A673 (cell line): ENCODE measurements around the gene GALNT6. TPM values are rescaled to one million over a fixed set of nuclear protein-coding genes. Genes with fewer than 3 reads are reported as not detected.

Experiments used
- BruUV-seq: library from RNA; stranded (reverse); fragments of 400-500 nt; replicated peaks from 2 replicates; lab custom pipeline; 2021; lab: Mats Ljungman, UMichigan
- CTCF ChIA-PET: fragments of 300-600 bp; sonication (Branson Sonifier 250); formaldehyde crosslinking; loops from one replicate; lab custom pipeline; 2022; ENCODE audit warnings: antibody characterized with exemption; lab: Charles Lee
- POLR2A ChIA-PET: fragments of 300-600 bp; sonication (Branson Sonifier 250); formaldehyde crosslinking; loops from one replicate; lab custom pipeline; 2022; ENCODE audit warnings: antibody characterized with exemption; ENCODE audit not compliant: low non-redundant PET; lab: Charles Lee
- DNase-seq: peaks from one replicate; pipeline ENCODE4 v3.0.0-alpha.2; 2015; ENCODE audit warnings: low spot score
- H3K27ac ChIP-seq: fragments of 200-600 bp; sonication (generic); 2 replicates; pipeline ENCODE4 v1.5.1; 2016; ENCODE audit warnings: mixed run types, low read depth, mild to moderate bottlenecking, mixed read lengths, antibody characterized with exemption, low read length; ENCODE audit not compliant: poor library complexity, severe bottlenecking
- H3K27me3 ChIP-seq: fragments of 200-600 bp; sonication (generic); replicated peaks from 2 replicates; pipeline ENCODE4 v1.6.1; 2017; ENCODE audit warnings: mixed run types, low read depth, mild to moderate bottlenecking, mixed read lengths, antibody characterized with exemption, low read length; ENCODE audit not compliant: insufficient read depth, poor library complexity
- H3K36me3 ChIP-seq: fragments of 200-600 bp; sonication (generic); 2 replicates; pipeline ENCODE4 v1.6.1; 2016; ENCODE audit warnings: mixed run types, mild to moderate bottlenecking, mixed read lengths, antibody characterized with exemption, low read length; ENCODE audit not compliant: insufficient read depth, poor library complexity, severe bottlenecking
- H3K4me1 ChIP-seq: fragments of 200-600 bp; sonication (generic); 2 replicates; pipeline ENCODE4 v1.6.1; 2017; ENCODE audit warnings: mixed run types, mild to moderate bottlenecking, mixed read lengths, antibody characterized with exemption, low read length; ENCODE audit not compliant: insufficient read depth, poor library complexity, severe bottlenecking
- H3K4me3 ChIP-seq: fragments of 200-600 bp; sonication (generic); 2 replicates; pipeline ENCODE4 v1.5.1; 2016; ENCODE audit warnings: low read depth, mixed run types, mild to moderate bottlenecking, mixed read lengths, low read length; ENCODE audit not compliant: poor library complexity, severe bottlenecking
- H3K9me3 ChIP-seq: fragments of 200-600 bp; sonication (generic); 2 replicates; pipeline ENCODE4 v1.6.1; 2016; ENCODE audit warnings: mixed run types, low read depth, mild to moderate bottlenecking, mixed read lengths, antibody characterized with exemption, low read length; ENCODE audit not compliant: poor library complexity, severe bottlenecking
- EZH2 ChIP-seq: fragments of 200-600 bp; sonication (generic); IDR thresholded peaks from 2 replicates; pipeline ENCODE4 v1.6.1; 2017; ENCODE audit warnings: borderline replicate concordance, low read depth, mild to moderate bottlenecking, mixed read lengths, antibody characterized with exemption, low read length; ENCODE audit not compliant: poor library complexity, severe bottlenecking
- intact Hi-C: fragments of 100-400 bp; cut with micrococcal nuclease; formaldehyde crosslinking; loops from one replicate; pipeline ENCODE4 v1.10.0; 2022; ENCODE audit not compliant: unreplicated experiment
- total RNA-seq: library from RNA; stranded (reverse); gene quantifications from 2 replicates; pipeline ENCODE4 v1.2.3, GENCODE V29; 2021
- TF ChIP-seq, protein P1 (sequence below): fragments of 300-800, 200-600 bp; sonication (generic); conservative IDR thresholded peaks from 2 replicates; pipeline ENCODE4 v1.5.1; 2017; ENCODE audit warnings: low read depth, mild to moderate bottlenecking, antibody characterized with exemption, low read length, moderate library complexity, mixed read lengths

Gene GALNT6
- total RNA-seq, 1 experiment from 2014 or later = 0.26 TPM

GRCh38 chr12:51407604-51408003 is 16.4 kb upstream of the GALNT6 start:
- Histone ChIP-seq H3K4me1 (no peaks in the 10 kb centered on the region), H3K4me3 (no peak overlapping the region), H3K36me3 (no peaks in the 10 kb centered on the region), H3K27me3 (no peaks in the 10 kb centered on the region), H3K27ac (no peak overlapping the region), H3K9me3 (no peaks in the 10 kb centered on the region)
- DNase-seq = no peak
- intact Hi-C loops = no loop called here
- ChIA-PET CTCF (no interaction called here), POLR2A (no interaction called here)
- TF ChIP-seq EZH2 = no peak
- TF ChIP-seq, protein P1, sequence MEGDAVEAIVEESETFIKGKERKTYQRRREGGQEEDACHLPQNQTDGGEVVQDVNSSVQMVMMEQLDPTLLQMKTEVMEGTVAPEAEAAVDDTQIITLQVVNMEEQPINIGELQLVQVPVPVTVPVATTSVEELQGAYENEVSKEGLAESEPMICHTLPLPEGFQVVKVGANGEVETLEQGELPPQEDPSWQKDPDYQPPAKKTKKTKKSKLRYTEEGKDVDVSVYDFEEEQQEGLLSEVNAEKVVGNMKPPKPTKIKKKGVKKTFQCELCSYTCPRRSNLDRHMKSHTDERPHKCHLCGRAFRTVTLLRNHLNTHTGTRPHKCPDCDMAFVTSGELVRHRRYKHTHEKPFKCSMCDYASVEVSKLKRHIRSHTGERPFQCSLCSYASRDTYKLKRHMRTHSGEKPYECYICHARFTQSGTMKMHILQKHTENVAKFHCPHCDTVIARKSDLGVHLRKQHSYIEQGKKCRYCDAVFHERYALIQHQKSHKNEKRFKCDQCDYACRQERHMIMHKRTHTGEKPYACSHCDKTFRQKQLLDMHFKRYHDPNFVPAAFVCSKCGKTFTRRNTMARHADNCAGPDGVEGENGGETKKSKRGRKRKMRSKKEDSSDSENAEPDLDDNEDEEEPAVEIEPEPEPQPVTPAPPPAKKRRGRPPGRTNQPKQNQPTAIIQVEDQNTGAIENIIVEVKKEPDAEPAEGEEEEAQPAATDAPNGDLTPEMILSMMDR = no peak
- no TSS peak for BruUV-seq

- TF ChIP-seq, protein P1 = no peak
- TF ChIP-seq EZH2 = no peak
- no peak overlapping the region for H3K27ac ChIP-seq
- no peaks in the 10 kb centered on the region for H3K4me1 ChIP-seq
- H3K27me3 ChIP-seq = no peaks in the 10 kb centered on the region
- H3K9me3 ChIP-seq = no peaks in the 10 kb centered on the region
- no TSS peak for BruUV-seq
- no peaks in the 10 kb centered on the region for H3K36me3 ChIP-seq
- H3K4me3 ChIP-seq = no peak overlapping the region
- ChIA-PET CTCF (no interaction called here), POLR2A (no interaction called here)
- intact Hi-C loops = no loop called here
- no peak for DNase-seq
Observed at GRCh38 chr12:51406859-51407258, 15.7 kb upstream of the GALNT6 start.

GRCh38 chr12:51406290-51406689 is 15.1 kb upstream of the GALNT6 start:
- Histone ChIP-seq H3K27me3 (no peaks in the 10 kb centered on the region), H3K4me1 (no peaks in the 10 kb centered on the region), H3K9me3 (no peaks in the 10 kb centered on the region), H3K36me3 (no peaks in the 10 kb centered on the region), H3K4me3 (no peak overlapping the region), H3K27ac (no peak overlapping the region)
- BruUV-seq = no TSS peak
- POLR2A ChIA-PET = no interaction called here
- intact Hi-C loops = no loop called here
- CTCF ChIA-PET = no interaction called here
- TF ChIP-seq, protein P1 = no peak
- no peak for TF ChIP-seq EZH2
- no peak for DNase-seq
